WERI-Rb-1 (cell line): ENCODE results near the gene GRIN1.

Experiments used
- DNase-seq: peaks from one replicate; pipeline ENCODE4 v3.0.0-alpha.2; 2020
- H3K27ac ChIP-seq: fragments of 250-450 bp; sonication (Bioruptor Pico); 2 replicates; pipeline ENCODE4 v1.5.1; 2020; ENCODE audit warnings: mild to moderate bottlenecking, moderate library complexity
- H3K27me3 ChIP-seq: fragments of 250-450 bp; sonication (Bioruptor Pico); 2 replicates; pipeline ENCODE4 v1.5.1; 2021; ENCODE audit warnings: mild to moderate bottlenecking, low read depth, moderate library complexity; ENCODE audit not compliant: insufficient read depth, severe bottlenecking
- H3K36me3 ChIP-seq: fragments of 250-450 bp; sonication (Bioruptor Pico); 2 replicates; pipeline ENCODE4 v1.5.1; 2020; ENCODE audit warnings: mild to moderate bottlenecking, moderate library complexity
- H3K4me3 ChIP-seq: 2 replicates; pipeline ENCODE4 v1.5.1; 2011; ENCODE audit warnings: low read depth, mild to moderate bottlenecking, control low read depth, low read length
- H3K9me3 ChIP-seq: fragments of 250-450 bp; sonication (Bioruptor Pico); 2 replicates; pipeline ENCODE4 v1.5.1; 2021; ENCODE audit warnings: mild to moderate bottlenecking, moderate library complexity; ENCODE audit not compliant: severe bottlenecking
- CTCF ChIP-seq: IDR thresholded peaks from 2 replicates; pipeline ENCODE4 v1.5.1; 2011; ENCODE audit warnings: low read depth, mild to moderate bottlenecking, control low read depth, inconsistent platforms, low read length

Gene GRIN1

GRCh38 chr9:137190315-137190856 lies 51.4 kb downstream of the GRIN1 start:
- TF ChIP-seq CTCF = no peak
- H3K27ac ChIP-seq = no peak overlapping the region
- no peaks in the 10 kb centered on the region for H3K27me3 ChIP-seq
- no peak for DNase-seq
- H3K36me3 ChIP-seq = peaks cover 4% of the 10 kb centered on the region; the same call in 1 of the 2 replicates
- H3K9me3 ChIP-seq = no peaks in the 10 kb centered on the region
- H3K4me3 ChIP-seq = no peak overlapping the region

GRCh38 chr9:137191245-137191644 lies 52.3 kb downstream of the GRIN1 start:
- no peak for DNase-seq
- no peaks in the 10 kb centered on the region for H3K9me3 ChIP-seq
- H3K27ac ChIP-seq = no peak overlapping the region
- no peaks in the 10 kb centered on the region for H3K27me3 ChIP-seq
- peaks cover 4% of the 10 kb centered on the region; the same call in 1 of the 2 replicates for H3K36me3 ChIP-seq
- no peak for TF ChIP-seq CTCF
- no peak overlapping the region for H3K4me3 ChIP-seq

- Histone ChIP-seq H3K4me3 (no peak overlapping the region), H3K27me3 (no peaks in the 10 kb centered on the region), H3K27ac (no peak overlapping the region), H3K9me3 (no peaks in the 10 kb centered on the region), H3K36me3 (peaks cover 4% of the 10 kb centered on the region; the same call in 1 of the 2 replicates)
- no peak for DNase-seq
- TF ChIP-seq CTCF = no peak
Observed at GRCh38 chr9:137191691-137192447, 52.9 kb downstream of the GRIN1 start.

GRCh38 chr9:137192448-137192780 lies 53.5 kb downstream of the GRIN1 start:
- no peak overlapping the region for H3K27ac ChIP-seq

DNA sequence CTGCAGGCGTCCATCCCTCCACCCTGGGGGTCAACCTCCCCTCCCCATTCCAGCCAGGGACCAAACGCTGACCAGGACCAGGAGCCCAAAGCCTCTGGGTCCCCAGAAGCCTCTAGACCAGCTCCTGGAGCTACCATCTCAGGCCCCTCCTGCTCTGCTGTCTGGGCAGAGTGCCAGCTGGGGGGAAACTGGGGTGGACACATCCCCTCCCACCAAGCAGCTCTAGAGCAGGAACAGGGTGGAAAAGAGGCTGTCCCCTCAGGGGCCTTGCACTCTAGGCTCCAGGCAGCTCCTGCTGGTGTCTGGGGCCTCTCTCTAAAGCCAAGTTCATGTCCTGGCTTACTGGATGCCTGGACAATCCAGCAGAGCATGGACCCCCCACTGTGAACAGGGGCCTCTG lies 53.9 kb downstream of the GRIN1 start:
- peaks cover 4% of the 10 kb centered on the region; the same call in 1 of the 2 replicates for H3K36me3 ChIP-seq
- H3K27me3 ChIP-seq = no peaks in the 10 kb centered on the region
- H3K9me3 ChIP-seq = no peaks in the 10 kb centered on the region
- no peak overlapping the region for H3K4me3 ChIP-seq
- TF ChIP-seq CTCF = no peak
- no peak for DNase-seq
- no peak overlapping the region for H3K27ac ChIP-seq

More at GRCh38 chr9:137192448-137192780, 53.5 kb downstream of the GRIN1 start:
- Histone ChIP-seq H3K9me3 (no peaks in the 10 kb centered on the region), H3K36me3 (peaks cover 4% of the 10 kb centered on the region; the same call in 1 of the 2 replicates), H3K27me3 (no peaks in the 10 kb centered on the region), H3K4me3 (no peak overlapping the region)
- TF ChIP-seq CTCF = no peak
- DNase-seq = no peak
